Melanocyte of skin (primary cell): Measurements from ENCODE around the gene NECTIN1. TPM values are rescaled to one million over a fixed set of nuclear protein-coding genes. Genes with fewer than 3 reads are reported as not detected.

Experiments
- small RNA-seq, 2 donors: library from RNA; depleted of rRNA; stranded (forward); fragments of <200 nt; gene quantifications; one replicate each; pipeline ENCODE3, GENCODE V24; 2012
- total RNA-seq, 2 donors: library from RNA; depleted of rRNA; stranded (reverse); fragments of >200 nt; gene quantifications; 2 replicates each; pipeline ENCODE4 v1.2.3, GENCODE V29; 2012

The NECTIN1 gene
- total RNA-seq, result 10 to 100 TPM in 1 of 2 donors, 1 to 10 TPM in 1; 6.9 to 14.7 TPM

GRCh38 chr11:119728651-119729580 lies at the start of gene NECTIN1:
Gene NECTIN1, minus strand, starts transcription at chr11:119729200. Its CDS starts 647 bp downstream, at chr11:119728553.

Small RNA genes lying within 50 kb of the gene (small RNA-seq; reads per million reads assigned to genes)
- gene RNU6-1123P, result 0 to 0.04 reads per million in 2 donors
